AG04450 (cell line): ENCODE results near the gene AHRR. TPM values are rescaled to one million over a fixed set of nuclear protein-coding genes. Genes with fewer than 3 reads are reported as not detected.
"Not testable (repeated sequence)": the region's sequence is repeated elsewhere in the genome, so short reads cannot be mapped to it uniquely, and the experiment has no call there.

Source experiments
- CTCF ChIA-PET: fragments of 300-600, 350-600 bp; formaldehyde crosslinking; extraction: SDS; loops from one replicate; lab custom pipeline; 2022; ENCODE audit warnings: antibody characterized with exemption, inconsistent platforms; lab: Charles Lee
- POLR2A ChIA-PET: fragments of 350-600 bp; formaldehyde crosslinking; extraction: SDS; loops from one replicate; lab custom pipeline; 2021; ENCODE audit warnings: antibody characterized with exemption, inconsistent platforms; lab: Yijun Ruan, JAX
- DNase-seq: peaks from one replicate; pipeline ENCODE4 v3.0.0-alpha.2; 2011; ENCODE audit warnings: low read depth, low spot score
- H3K27ac ChIP-seq: one replicate; pipeline ENCODE4 v1.5.1; 2012; ENCODE audit warnings: low read depth, low read length, control low read depth
- H3K27me3 ChIP-seq: one replicate; pipeline ENCODE4 v1.6.0; 2012; ENCODE audit warnings: low read length; ENCODE audit not compliant: control insufficient read depth, insufficient read depth
- H3K4me3 ChIP-seq: 2 replicates; pipeline ENCODE4 v1.5.1; 2011; ENCODE audit warnings: mild to moderate bottlenecking, low read depth, low read length, control low read depth
- H3K9me3 ChIP-seq: 2 replicates; pipeline ENCODE4 v1.5.1; 2012; ENCODE audit warnings: low read length; ENCODE audit not compliant: control insufficient read depth, insufficient read depth
- CTCF ChIP-seq: IDR thresholded peaks from 2 replicates; pipeline ENCODE4 v1.5.1; 2011; ENCODE audit warnings: low read depth, low read length, control low read depth, inconsistent platforms
- polyA plus RNA-seq: library from polyadenylated mRNA; depleted of rRNA; stranded (reverse); fragments of >200 nt; gene quantifications from 2 replicates; pipeline ENCODE4 v1.2.3, GENCODE V29; 2011; rRNA removed

AHRR gene
- polyA plus RNA-seq, 1 experiment = 22.3 TPM

- POLR2A ChIA-PET = no interaction called here
- Histone ChIP-seq H3K4me3 (no peak overlapping the region), H3K27ac (no peak overlapping the region), H3K27me3 (peaks cover 2% of the 10 kb centered on the region), H3K9me3 (peaks cover 16% of the 10 kb centered on the region; the same call in 1 of the 2 replicates)
- no peak for DNase-seq
- TF ChIP-seq CTCF = no peak
- CTCF ChIA-PET = no interaction called here
These were observed 163.0 kb downstream of the AHRR start for GRCh38 chr5:484556-484955.

GRCh38 chr5:485113-485945 lies 163.8 kb downstream of the AHRR start:
- no peak overlapping the region for H3K27ac ChIP-seq
- no peak for DNase-seq
- ChIA-PET CTCF (no interaction called here), POLR2A (no interaction called here)
- no peak overlapping the region for H3K4me3 ChIP-seq
- no peak for TF ChIP-seq CTCF
- H3K9me3 ChIP-seq = peaks cover 16% of the 10 kb centered on the region; the same call in 1 of the 2 replicates
- H3K27me3 ChIP-seq = peaks cover 6% of the 10 kb centered on the region

DNA sequence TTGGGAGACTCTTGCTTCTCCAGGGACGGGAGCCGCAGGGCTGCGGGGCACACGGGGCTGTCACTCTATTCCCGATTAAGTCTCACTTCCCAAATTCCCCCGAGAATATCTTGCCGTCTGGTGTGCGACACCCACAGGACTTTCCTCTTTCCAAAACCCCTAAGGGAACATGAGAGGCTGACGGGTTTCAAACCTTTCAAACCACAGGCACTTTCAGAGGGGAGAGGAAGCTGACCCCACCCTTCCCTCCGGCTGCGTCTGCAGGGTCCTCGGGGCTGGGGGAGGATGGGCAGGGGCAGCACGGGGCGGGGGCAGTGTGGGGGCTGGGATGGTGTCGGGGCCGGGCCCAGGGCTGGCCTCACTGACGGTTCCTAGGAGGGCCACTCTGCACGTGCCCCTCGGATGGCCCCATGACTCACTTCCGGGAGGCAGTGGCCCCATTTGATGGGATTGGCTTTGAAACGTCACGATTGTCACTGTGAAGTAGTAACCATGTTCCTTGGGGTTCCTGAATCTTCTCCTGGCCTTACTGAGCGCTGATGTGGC lies 164.5 kb downstream of the AHRR start:
- H3K27ac ChIP-seq = no peak overlapping the region
- no peak for DNase-seq
- TF ChIP-seq CTCF = no peak
- peaks cover 6% of the 10 kb centered on the region for H3K27me3 ChIP-seq
- ChIA-PET POLR2A (no interaction called here), CTCF (no interaction called here)
- peaks cover 19% of the 10 kb centered on the region; the same call in 1 of the 2 replicates for H3K9me3 ChIP-seq
- no peak overlapping the region for H3K4me3 ChIP-seq

GRCh38 chr5:486597-486996 lies 165.1 kb downstream of the AHRR start:
- POLR2A ChIA-PET, H3K4me3 ChIP-seq, DNase-seq, H3K27me3 ChIP-seq, H3K27ac ChIP-seq, CTCF ChIA-PET: not testable (repeated sequence)
- peaks cover 21% of the 10 kb centered on the region; the same call in 1 of the 2 replicates for H3K9me3 ChIP-seq

Other genes starting within 250 kb of the AHRR start
- 0.24 and 0.37 TPM in 2 replicates for gene PLEKHG4B, start 229.5 kb upstream of the AHRR start, polyA plus RNA-seq
- not detected in 2 replicates for gene LRRC14B, start 130.2 kb upstream of the AHRR start, polyA plus RNA-seq
- 6.3 and 6.6 TPM in 2 replicates for gene CCDC127, start 103.6 kb upstream of the AHRR start, polyA plus RNA-seq
- 116 and 122 TPM in 2 replicates for gene SDHA, start 103.4 kb upstream of the AHRR start, polyA plus RNA-seq
- gene PDCD6, start 50.1 kb upstream of the AHRR start, polyA plus RNA-seq = 181 and 191 TPM in 2 replicates
- gene EXOC3, start 121.5 kb downstream of the AHRR start, polyA plus RNA-seq = 27.3 and 32.9 TPM in 2 replicates
- gene SLC9A3, start 202.7 kb downstream of the AHRR start, polyA plus RNA-seq = 0.76 and 1.0 TPM in 2 replicates